Measurements from ENCODE around the gene OGFOD3.

- TF ChIP-seq CTCF (IDR thresholded peaks at IDR 0.05; ENCODE audit: insufficient read depth, low read length, poor library complexity, severe bottlenecking) (no peak), EZH2phosphoT487 (conservative IDR thresholded peaks at IDR 0.05; ENCODE audit: low read length) (no peak)
These were observed 42.9 kb downstream of the OGFOD3 start for GRCh38 chr17:82375359-82376041.

Data from SU-DHL-6 (cell line).